Fibroblast of upper back skin (primary cell): ENCODE measurements around the gene CPAMD8.
"Not testable (repeated sequence)": the region's sequence is repeated elsewhere in the genome, so short reads cannot be mapped to it uniquely, and the experiment has no call there.

Source experiments
- DNase-seq: peaks from one replicate; pipeline ENCODE4 v3.0.0-alpha.2; 2013

Gene CPAMD8

DNA sequence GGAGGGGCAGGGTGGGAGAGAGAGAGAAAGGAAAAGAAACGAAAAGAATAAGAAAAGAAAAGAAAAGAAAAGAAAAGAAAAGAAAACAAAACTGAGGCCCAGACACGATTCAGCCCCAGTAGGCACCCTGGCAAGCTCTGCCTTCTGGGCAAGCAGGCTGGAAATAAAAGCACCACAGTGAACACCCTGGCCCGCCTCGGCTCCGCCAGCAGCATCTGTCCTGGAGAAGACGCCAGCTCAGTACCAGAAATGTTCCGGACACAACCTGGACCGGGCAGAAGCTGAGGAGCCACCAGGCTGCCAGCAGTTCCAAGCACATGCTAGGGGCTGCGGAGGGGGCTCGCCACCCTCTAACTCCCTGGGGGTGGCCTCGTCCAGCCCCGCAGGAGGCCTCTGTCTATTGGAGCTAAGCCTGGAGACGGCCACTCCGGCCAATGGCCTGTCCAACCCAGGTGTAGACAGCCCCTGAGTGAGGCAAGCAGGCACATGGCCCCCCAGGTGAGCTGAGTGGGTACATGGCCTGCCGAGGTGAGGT, 11.4 kb upstream of the CPAMD8 start:
- no peak for DNase-seq

DNA sequence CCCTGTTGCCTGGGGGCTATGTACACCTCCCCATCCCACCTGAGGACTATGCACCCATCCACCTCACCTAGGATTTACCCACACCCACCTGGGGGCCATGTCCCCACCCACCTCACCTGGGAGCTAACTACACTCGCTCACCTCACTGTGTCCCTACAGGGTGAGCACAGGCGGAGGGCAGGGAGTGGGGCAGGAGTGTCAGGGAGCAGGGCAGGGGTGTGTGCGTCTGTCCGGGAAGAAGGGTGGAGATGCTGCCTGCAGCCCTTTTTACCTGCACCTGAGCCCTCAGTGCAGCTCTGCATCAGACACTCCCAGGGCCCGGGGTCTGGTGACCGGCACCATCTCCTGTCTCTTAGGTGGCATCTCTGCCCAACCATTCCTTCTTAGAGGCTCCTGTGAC, 10.6 kb upstream of the CPAMD8 start:
- no peak for DNase-seq

DNA sequence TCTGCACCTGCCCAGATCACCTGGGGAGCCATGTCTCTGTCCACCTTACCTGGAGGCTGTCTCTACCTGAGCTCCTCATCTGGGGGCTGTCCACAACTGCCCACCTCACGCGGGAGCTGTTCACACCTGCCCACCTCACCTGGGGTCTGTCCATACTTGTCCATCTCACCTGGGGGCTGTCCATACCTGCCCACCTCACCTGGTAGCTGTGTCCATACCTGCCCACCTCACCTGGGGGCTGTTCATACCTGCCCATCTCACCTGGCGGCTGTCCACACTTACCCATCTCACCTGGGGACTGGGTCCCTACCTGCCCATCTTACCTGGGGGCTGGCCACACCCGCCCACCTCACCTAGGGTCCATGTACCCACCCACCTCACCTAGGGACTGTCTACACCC, 10.0 kb upstream of the CPAMD8 start:
- DNase-seq: no peak

DNA sequence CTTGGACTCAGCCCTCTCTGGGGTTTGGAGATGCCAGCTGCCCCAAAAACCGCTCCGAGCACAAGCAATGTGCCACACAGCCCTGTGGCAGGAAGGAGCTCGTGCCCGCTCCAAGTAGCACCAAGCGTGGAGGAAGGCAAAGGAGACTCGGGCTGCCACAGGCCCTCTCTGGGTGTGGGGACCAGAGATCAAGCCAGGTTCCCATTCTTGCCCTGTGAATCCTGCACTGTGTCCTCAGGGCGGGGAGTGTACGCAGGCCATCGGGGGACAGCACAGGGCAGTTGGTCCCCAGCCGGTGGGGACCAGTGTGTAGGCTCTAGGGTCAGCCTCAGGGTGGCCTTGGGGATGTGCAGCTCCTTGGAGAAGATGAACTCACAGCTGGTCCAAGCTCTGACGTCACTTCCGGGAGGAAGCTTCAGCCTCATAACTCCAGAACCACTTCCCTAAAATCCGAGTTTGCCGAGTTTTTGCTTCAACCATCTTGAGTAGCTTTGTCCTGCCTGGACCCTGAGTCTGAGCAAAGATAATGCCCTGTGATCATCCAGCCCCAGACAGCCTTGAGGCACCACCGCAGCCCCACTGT, 9.3 kb upstream of the CPAMD8 start:
- no peak for DNase-seq

DNA sequence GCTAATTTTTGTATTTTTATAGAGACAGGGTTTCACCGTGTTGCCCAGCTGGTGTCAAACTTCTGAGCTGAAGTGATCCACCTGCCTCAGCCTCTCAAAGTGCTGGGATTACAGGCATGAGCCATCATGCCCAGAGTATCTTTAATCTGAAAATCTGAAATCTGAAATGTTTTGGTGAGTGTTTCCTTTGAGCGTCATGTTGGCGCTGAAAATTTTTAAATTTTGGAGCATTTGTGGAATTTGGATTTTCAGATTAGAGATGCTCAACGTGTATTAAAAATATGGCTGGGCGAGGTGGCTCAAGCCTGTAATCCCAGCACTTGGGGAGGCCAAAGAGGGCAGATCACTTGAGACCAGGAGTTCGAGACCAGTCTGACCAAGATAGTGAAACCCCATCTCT, 5.1 kb upstream of the CPAMD8 start:
- no peak for DNase-seq

DNA sequence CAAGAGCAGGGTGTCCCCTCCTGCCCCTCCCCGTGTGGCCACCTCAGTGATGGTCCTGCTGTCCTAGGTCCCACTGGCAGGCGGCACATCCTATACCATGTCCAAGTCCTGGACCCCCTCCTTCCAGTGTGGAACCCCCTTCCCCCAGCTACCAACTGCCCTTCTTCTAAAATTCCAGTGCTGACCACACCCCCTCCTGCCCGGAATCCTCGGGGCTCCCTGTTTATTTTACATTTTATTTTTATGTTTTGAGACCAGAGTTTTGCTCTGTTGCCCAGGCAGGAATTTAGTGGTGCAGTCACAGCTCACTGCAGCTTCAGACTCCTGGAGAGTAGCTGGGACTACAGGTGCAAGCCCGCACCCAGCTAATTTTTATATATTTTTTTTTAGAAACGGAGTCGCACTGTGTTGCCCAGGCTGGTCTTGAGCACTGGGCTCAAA, 945 bp upstream of the CPAMD8 start:
- no peak for DNase-seq

DNA sequence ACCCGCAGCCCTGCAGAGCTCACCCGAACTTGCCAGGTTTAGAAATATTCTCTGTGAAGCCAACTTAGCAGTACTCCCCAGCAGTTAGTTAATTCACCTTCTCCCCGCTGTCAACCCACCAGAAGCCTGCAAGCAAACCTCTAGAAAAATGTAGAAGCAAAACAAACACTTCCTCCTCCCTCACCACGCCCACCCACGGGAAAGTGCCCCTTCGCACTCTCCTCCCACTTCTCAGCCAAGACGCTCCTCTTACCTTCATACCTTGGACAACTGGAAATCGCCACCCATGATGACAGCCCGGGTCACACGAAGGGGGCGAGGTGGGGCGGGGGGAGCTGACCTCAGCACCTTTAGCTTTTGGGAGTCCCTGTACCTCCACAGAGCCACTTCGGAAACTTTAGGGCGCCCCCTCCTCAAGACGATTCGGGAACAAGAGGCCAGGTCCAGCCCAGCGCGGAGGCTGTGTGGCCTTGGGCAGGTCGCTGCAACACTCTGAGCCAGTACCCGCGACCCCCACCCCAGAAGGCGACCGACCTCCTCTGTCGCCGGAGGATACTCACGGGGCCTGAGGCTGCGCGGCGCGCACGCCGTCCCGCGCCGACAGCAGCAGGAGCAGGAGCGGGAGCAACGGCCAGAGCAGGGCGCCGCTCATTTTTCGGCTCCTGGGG, 485 bp downstream of the CPAMD8 start:
- DNase-seq: no peak

DNA sequence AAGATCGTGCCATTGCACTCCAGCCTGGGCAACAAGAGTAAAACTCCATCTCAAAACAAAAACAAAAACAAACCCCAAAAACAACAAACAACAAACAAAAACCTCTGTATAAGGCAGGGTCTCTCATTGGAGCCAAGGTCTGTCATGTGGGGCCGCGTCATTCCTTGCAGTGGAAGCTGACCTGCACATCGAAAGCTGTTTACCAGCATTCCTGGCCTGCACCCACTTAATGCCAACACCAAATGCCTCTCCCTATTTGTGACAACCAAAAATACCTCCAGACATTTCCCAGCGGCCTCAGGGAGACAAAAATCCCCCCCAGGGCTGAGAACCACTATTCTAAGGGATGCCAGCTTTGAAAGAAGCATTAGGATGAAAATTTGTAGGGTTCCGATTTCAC, 1.2 kb downstream of the CPAMD8 start:
- DNase-seq: no peak

DNA sequence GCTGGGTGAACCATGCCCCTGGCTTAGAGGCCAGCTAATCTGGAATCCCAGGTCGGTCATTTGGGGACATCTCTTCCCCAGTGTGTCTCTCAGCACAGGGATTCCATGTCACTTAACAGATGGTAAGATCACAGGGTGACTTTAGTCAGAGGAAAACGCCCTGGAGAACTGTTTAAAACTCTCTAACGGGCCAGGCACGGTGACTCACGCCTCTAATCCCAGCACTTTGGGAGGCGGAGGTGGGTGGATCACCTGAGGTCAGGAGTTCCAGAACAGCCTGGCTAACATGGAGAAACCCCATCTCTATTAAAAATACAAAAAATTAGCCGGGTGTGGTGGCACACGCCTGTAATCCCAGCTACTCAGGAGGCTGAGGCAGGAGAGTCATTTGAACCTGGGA, 1.7 kb downstream of the CPAMD8 start:
- DNase-seq: not testable (repeated sequence)

DNA sequence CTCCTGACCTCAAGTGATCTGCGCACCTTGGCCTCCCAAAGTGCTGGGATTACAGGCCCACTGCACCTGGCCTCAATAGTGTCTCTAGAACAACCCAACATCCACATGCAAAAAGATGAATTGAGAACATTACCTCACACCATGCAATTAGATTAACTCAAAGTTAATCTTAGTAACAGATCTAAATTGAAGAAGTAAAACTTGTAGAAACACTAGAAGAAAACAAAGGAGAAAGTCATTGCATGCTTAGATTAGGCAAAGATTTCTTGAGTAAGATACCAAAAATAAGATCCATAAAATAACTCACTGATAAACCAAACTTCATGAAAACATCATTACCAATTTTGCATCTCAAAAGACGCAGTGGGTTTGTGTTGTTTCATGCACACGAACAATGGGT, 2.8 kb downstream of the CPAMD8 start:
- no peak for DNase-seq

DNA sequence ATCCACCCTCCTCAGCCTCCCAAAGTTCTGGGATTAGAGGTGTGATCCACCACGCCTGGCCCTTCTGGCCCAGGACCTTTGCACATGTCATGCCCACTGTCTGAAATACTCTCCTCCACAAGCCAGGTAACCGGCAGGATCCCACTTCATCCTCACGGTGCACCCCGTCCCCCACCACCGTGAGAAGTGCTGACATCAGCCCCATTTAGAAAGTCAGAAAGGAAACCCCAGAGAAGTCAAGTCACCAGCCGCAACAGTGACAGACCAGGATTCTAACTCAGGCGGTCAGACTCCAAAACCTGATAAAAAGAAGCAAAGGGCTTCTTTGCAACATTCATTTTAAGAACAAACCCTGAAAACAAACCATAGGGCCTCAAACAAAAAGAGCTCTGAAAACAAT, 3.9 kb downstream of the CPAMD8 start:
- no peak for DNase-seq

DNA sequence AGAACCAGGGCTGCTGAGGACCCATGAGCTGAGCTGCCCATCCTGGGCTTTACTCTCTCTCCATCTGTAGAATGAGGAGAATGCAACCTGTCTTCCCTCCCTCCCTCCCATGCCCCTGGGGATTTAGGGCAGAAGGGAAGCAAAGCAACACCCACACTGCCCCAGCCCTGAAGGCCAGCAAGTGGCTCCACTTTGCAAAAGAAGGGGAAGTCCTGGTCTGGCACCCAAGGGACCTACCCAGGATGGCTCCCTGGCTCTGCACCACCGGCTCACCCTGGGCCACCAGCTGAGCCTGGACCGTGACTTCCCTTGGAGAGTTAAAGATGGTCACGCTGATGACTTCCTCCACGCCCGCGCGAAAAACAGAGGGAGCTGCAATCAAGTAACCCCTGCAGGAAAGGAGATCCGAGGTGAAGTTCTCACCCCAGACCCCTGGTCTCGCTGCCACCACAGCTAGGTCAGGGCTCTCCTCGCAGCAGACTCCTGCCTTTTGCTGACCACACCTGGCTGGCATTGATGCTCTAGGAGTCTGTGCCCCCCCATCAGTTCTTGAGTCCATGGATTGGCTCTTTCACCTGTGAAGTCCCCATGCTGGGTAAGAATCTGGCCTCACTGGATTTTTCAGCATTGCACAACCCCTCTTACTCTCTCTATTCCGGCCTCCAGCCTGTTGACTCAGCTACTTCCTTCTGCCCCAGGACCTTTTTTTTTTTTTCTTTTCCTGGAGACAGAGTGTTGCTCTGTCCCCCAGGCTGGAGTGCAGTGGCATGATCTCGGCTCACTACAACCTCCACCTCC, 4.6 kb downstream of the CPAMD8 start:
- no peak for DNase-seq

DNA sequence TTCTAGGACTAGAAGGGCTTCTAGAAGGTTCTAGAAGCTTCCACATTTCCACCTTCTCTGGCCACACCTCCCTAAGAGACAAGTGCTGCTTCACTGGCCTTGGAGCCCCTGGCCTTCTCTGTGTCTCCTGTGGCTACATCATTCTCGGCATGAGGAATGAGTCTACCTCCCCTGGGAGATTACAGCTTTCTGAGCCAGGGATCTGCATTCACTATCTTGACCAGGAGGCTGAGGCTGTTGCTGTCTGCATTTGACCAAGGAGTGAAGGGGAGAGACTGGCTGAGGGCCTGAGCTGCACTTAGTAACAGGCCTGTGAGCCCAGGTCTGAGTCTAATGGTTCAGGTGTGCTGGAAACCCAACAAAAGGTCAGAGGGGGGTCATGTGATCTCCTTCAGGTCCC, 5.3 kb downstream of the CPAMD8 start:
- DNase-seq: no peak

DNA sequence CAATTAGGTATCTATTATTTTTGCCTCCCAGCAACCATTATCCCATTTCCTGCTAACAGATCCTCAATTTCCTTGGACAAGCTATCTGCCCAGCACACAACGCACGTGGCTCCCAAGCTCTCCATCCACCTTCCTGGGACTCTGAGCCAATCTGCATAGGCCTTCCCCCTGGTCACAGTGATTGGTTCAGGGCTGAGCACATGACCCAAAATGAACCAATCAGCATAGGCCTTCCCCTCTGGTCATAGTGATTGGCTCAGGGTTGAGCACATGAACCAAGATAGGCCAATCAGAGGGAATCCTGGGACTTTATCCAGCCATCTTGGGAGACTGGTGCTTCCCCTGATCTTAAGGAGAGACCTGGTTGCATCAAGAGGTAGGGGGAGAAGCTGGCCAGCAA, 5.8 kb downstream of the CPAMD8 start:
- no peak for DNase-seq

DNA sequence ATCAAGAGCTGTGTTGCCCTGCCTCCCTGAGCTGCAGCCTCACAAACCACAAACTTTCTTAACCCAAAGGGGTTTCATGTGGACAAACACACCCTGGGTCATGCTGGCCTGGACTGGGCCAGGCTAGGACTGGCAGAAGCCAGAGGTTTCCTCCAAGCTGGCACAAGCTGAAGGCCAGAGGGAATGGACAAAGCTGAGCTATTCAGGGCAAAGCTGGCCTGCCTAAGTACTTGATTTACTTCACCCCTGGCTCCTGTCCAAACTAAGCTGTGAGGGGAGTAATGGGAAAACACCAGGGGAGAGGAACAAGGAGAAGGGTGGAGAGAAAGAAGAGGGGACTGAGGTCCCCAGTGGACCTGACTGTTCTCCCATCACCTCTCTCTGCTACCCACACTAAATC, 6.2 kb downstream of the CPAMD8 start:
- DNase-seq: no peak

DNA sequence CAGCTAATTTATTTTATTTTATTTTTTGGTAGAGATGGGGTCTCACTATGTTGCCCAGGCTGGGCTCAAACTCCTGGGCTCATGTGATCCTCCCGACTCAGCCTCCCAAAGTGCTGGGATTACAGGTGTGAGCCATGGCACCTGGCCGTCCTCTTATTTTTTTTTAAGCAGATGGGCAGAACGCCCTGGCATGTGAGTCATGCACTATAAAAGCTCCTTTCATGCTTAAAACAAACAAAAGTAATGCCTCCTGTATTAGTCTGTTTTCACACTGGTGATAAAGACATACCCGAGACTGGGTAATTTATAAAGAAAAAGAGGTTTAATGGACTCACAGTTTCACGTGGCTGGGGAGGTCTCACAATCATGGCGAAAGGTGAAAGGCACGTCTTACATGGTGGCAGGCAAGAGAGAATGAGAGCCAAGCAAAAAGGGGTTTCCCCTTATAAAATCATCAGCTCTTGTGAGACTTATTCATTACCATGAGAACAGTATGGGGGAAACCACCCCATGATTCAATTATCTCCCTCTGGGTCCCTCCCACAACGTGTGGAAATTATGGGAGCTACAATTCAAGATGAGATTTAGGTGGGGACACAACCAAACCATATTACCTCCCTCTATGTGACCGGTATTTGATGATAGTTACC, 12.3 kb downstream of the CPAMD8 start:
- not testable (repeated sequence) for DNase-seq

DNA sequence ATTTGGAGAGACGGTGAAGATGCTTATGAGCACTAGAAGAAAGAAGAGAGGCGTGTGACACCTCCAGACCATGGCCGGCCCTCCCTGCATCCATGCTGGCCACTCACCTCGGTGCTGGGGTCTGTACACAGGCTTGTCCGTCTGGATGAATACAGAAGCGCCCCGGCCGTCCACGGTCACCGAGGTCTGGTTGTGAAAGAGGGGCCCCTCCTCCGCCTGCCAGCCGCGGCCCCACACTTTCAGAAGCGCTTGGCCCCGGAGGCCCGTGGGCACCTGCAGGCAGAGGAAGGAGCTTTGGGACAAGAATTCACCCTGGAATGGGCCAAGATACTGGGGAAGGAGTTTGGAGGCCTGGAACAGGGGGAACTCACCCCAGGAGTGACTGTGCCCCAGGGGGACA, 15.1 kb downstream of the CPAMD8 start:
- no peak for DNase-seq

DNA sequence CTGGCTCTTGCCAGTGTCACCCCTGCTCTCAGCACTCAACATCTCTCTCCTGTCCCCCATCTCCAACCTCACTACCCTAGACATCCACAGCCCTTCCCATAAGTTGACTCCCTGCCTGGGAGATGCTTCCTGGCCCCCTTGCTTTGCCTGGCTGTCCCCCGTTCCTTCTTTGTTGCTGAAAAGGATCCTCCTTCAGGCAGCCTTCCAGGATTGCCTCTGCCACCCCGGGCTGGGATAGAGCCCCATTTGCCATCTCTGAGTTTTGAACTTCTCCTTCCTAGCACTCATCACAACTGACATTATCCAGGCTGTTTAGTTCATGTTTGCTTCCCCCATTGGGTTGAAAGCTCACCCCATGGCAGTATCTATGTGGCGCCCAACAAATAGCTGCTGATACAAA, 20.0 kb downstream of the CPAMD8 start:
- no peak for DNase-seq

DNA sequence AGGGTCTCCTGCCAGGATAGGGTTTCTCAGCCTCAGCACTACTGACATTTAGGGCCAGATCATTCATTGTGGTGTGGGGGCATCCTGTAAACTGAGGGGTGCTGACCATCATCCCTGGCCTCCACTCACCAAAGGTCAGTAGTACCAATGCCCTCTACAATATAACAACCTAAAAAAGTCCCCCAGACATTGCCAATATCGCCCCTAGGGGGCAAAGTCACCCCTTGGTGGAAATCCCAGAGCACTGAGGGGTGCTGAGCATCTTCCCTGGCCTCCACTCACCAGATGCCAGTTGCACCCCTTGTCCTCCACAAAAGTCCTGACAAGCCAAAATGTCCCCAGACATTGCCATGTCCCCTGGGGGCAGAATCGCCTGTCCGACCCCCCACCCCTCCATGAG, 21.6 kb downstream of the CPAMD8 start:
- no peak for DNase-seq

DNA sequence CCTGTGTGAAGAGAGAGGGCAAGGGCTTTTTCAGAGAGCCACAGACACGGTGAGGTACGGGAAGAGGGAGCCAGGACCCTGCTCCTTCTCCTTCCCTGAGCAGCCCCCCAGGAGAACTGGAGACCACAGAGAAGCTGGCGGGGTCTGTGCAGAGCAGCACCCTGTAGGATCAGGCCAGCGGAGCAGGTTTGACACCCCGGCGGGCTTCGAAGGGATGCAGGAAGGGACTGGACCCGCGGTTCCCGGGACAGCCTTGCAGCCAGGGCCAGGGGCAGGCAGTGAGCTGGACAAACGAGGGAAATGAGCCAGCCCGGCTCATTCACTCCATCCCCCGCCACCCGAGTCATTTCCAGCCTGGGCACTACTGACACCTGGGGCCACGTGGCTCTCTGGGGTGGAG, 22.2 kb downstream of the CPAMD8 start:
- DNase-seq: no peak

DNA sequence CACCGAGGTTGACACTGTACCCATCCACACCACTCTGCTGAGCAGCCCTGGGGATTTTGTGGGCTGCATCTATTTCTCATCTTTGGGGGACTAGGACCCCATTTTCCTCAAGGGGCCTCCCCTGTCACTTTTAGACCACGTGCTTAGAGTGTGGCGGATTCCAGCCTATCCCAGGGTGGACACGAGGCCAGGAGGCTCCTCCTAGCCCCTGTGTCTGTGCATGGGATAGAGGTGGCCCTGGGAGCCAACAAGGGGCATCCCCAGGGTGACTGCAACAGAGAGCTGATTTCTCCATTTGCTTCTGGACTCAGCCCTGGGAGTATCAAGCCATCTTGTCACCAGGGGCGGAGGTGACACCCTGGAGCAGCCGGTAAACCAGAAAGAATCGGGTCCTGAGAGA, 24.2 kb downstream of the CPAMD8 start:
- DNase-seq: no peak

DNA sequence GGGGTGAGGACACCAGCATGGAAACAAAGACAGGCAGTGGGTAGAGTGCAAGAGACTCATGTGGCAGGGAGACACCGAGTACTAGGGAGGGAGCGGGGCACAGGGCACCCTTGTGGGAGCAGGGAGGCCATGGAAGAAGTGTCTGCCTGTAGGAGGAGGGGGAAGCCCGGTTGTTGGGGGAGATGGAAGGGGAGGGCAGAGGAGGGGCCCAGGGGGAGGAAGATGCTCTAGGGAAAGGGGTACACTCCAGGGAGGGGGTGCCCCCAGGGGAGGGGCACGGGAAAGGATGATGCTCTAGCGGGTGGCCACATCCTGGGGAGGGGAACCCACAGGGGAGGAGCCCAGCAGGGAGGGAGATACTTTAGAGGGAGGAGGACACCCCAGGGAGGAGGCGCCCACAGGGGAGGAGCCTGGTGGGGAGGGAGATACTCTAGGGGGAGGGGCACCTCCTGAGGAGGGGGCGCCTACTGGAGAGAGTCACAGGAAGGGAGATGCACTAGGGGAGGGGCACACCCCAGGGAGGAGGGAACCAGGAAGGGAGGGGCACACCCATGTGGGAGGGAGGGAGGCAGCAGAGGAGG, 24.9 kb downstream of the CPAMD8 start:
- DNase-seq: no peak

DNA sequence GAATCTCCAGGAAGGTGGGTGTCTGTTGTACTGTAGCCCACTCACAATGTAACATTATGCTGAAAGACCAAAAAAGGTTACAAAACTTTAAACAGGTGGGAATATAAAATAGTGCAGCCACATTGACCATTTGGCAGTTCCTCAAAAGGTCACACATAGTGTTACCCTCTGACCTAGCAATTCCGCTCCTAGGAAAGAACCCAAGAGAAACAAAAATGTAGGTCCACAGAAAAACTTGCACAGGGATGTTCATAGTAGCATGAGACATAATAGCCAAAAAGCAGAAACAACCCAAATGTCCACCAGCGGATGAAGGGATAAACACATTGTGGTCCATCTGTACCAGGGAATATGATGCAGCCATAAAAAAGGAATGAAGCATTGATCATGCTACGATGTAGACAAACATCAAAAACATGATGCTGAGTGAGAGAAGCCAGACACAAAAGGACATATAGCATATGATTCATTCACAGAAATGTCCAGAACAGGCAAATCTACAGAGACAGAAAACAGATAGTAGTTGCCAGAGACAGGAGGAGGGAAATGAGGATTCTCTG, 27.9 kb downstream of the CPAMD8 start:
- no peak for DNase-seq
